PC-3 (cell line): ENCODE measurements around the gene S100A14.

ENCODE experiments used
- CTCF ChIP-seq: fragments of 300-600 bp; sonication (generic); conservative IDR thresholded peaks from 2 replicates; pipeline ENCODE4 v1.5.1; 2017; ENCODE audit warnings: antibody characterized with exemption, low read depth, mild to moderate bottlenecking, low read length
- EZH2 ChIP-seq: fragments of 300-600 bp; sonication (generic); IDR thresholded peaks from one replicate; pipeline ENCODE4 v1.6.1; 2017; ENCODE audit warnings: antibody characterized with exemption, mild to moderate bottlenecking, low read length; ENCODE audit not compliant: unreplicated experiment
- EZH2phosphoT487 ChIP-seq: fragments of 300-600 bp; sonication (generic); IDR thresholded peaks from 2 replicates; pipeline ENCODE4 v1.6.1; 2018; ENCODE audit warnings: mild to moderate bottlenecking, antibody characterized with exemption, low read length, borderline replicate concordance

DNA sequence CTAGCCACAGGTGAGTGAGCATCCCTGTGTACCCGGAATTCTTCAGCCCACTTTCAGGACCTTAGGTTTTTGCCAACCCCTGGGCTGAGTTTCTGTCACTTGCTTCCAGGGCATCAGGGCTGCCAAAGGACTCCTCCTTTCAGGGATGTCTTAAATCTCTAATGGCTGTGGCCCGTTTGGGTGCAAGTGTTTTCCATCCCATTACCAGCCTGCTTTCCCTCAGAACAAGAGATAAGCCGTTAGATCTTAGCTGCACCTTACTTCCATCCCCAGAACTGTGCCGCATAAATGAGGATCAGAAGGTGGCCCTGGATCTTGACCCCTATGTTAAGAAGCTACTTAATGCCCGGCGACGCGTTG is 43.0 kb upstream of the S100A14 start:
- TF ChIP-seq CTCF, result no peak
- TF ChIP-seq EZH2, result no peak
- no peak for TF ChIP-seq EZH2phosphoT487
